ENCODE data around the gene CDH24. TPM values are rescaled to one million over a fixed set of nuclear protein-coding genes. Genes with fewer than 3 reads are reported as not detected.

The CDH24 gene
- total and polyA plus RNA-seq, 2 of the 8 experiments (the other 6 are each of a cell fraction or from before 2014, with no cell fraction given): 18.1 to 27.6 TPM

GRCh38 chr14:23055621-23056144 is 1.6 kb downstream of the CDH24 start (continued):
- no peak for TF ChIP-seq EZH2 (IDR thresholded peaks at IDR 0.05; ENCODE audit: low read depth, low read length, severe bottlenecking)

Measured in H1 (cell line).